Amniotic stem cell (primary cell): ENCODE data around the gene PRSS1.
"Not testable (repeated sequence)": the region's sequence is repeated elsewhere in the genome, so short reads cannot be mapped to it uniquely, and the experiment has no call there.

Experiments
- DNase-seq: peaks from one replicate; lab custom pipeline; 2025; lab: John Stamatoyannopoulos, UW

Gene PRSS1

GRCh38 chr7:142746264-142746663 is 3.0 kb upstream of the PRSS1 start:
- no peak for DNase-seq

DNA sequence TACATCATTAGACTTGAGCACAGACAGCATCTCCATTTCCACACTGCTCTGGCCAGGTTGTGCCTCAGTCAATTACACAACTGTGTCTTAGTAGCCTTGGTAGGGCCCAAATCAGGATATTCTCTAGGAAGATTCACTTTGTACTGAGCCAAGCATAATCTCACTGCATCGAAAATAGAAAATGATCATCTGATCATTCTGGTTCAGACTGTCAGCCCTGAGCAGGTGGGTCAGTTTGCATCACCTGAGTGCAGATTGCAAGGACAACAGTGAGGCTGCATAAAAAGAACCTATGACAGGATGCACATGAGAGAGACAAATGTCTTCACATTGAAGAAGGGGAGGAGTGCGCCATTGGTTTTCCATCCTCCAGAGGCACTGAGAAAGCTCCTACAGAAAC is 862 bp upstream of the PRSS1 start:
- not testable (repeated sequence) for DNase-seq

DNA sequence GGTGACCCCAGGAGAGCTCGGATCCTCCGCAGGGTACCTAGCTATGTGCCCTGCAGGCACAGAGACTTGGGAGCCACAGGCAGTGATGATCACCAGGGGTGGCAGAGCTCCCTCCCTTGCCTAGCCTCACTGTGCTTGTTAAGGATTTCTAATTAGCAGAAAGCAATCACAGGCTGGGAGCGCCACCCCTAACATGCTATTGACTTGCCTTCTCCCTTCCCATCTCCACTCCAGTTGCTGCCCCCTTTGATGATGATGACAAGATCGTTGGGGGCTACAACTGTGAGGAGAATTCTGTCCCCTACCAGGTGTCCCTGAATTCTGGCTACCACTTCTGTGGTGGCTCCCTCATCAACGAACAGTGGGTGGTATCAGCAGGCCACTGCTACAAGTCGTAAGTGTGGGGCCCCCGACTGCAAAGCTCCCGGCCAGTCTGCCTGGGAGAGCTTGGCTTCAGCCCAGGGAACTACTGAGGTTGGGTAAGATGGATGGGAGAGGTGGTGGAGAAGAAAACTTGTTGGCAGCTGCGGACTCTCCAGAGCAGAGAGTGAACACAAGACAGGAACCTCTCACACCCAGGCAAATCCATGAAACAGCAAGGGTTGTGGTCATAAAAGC is 1.2 kb downstream of the PRSS1 start:
- no peak for DNase-seq

GRCh38 chr7:142751526-142752175 is 2.4 kb downstream of the PRSS1 start:
- not testable (repeated sequence) for DNase-seq

GRCh38 chr7:142752376-142753225 is 3.3 kb downstream of the PRSS1 start:
- no peak for DNase-seq

- DNase-seq = no peak
Measured at GRCh38 chr7:142753366-142753765, 4.1 kb downstream of the PRSS1 start.

- not testable (repeated sequence) for DNase-seq
Measured at GRCh38 chr7:142753925-142754491, 4.7 kb downstream of the PRSS1 start.

- DNase-seq = no peak
Measured at GRCh38 chr7:142754681-142755575, 5.7 kb downstream of the PRSS1 start.

- not testable (repeated sequence) for DNase-seq
Measured at GRCh38 chr7:142758312-142758711, 9.0 kb downstream of the PRSS1 start.

- DNase-seq = no peak
Measured at GRCh38 chr7:142759433-142759832, 10.2 kb downstream of the PRSS1 start.

DNA sequence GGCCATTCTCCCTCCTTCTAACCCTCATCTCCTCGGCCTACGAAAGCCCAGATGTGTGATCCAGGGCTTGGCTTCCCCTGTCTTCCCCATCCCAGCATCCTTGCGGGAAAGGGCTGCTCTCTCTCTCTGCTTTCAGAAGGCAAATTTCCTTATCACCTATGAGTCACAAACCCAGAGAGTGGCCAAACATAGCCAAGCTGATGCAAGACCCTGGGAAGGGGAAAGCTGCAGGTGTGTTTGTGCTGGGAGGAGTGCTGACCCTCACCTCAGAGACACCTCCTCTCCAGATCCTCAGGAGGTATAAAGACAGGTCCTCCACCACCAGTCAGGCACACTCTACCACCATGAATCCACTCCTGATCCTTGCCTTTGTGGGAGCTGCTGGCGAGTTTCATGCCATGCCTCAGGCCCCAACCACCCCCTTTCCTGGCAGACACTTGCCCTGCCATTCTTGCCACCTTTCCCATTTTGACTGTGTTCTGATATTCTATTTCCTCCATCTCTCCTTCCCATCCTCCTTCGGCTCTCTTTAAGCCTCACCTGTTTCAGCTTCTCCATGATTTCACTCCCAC is 10.9 kb downstream of the PRSS1 start:
- DNase-seq = no peak

DNA sequence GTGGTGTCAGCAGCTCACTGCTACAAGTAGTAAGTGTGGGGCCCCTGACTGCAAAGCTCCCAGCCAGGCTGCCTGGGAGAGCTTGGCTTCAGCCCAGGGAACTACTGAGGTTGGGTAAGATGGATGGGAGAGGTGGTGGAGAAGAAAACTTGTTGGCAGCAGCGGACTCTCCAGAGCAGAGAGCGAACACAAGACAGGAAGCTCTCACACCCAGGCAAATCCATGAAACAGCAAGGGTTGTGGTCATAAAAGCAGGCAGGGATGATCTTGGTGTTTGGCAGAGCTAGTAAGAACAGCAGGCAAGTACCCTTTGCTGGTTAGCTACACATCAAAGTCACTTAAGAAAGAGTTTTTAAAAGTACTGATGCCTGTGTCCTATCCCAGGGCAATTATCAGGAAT is 12.3 kb downstream of the PRSS1 start:
- not testable (repeated sequence) for DNase-seq

- DNase-seq = no peak
Measured at GRCh38 chr7:142762104-142762503, 12.8 kb downstream of the PRSS1 start.

DNA sequence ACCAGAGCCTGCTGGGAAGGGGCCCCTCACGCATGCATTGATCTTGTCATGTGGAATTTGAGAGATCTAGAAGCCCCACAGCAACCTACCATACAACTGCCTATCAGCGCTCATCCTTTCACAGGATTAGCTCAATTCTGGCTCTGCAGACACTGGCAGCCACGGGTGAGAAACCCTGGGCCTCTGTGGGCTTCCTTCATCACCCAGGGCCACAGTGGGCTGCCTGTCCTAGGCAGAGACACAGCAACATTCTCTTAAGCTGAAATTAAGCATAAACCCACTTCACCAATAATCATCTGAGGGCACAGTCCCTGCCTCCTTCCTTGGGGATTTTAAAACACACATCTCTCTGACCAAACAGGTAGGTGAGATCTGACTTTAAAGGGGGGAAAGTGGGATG is 18.2 kb downstream of the PRSS1 start:
- no peak for DNase-seq

- no peak for DNase-seq
Measured at GRCh38 chr7:142767861-142768260, 18.6 kb downstream of the PRSS1 start.

GRCh38 chr7:142768885-142769284 is 19.6 kb downstream of the PRSS1 start:
- DNase-seq = not testable (repeated sequence)

DNA sequence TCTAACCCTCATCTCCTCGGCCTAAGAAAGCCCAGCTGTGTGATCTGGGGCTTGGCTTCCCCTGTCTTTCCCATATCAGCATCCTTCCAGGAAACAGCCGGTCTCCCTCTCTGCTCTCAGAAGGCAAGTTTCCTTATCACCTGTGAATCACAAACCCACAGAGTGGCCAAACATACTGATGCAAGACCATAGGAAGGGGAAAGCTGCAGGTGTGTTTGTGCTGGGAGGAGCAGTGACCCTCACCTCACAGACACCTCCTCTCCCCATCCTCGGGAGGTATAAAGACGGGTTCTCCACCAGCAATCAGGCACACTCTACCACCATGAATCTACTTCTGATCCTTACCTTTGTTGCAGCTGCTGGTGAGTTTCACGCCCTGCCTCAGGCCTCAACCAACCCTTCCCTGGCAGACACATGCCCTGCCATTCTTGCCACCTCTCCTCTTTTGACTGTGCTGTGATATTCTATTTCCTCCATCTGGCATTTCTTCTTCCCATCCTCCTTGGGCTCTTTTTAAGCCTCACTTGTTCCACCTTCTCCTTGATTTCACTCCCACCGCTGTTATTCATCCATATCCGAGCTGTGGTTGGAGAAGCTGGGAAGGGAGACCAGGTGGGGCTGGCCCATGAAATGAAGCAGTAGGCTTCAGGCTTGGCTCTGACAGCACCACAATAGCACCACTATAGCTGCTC is 21.5 kb downstream of the PRSS1 start, which contains the start of gene PRSS2:
Gene PRSS2, plus strand, starts transcription at position 310 of the 692 bp plus-strand sequence. Its CDS starts 13 bp downstream, at position 323.
- DNase-seq = no peak

GRCh38 chr7:142771353-142771723 is 22.1 kb downstream of the PRSS1 start:
- DNase-seq = no peak

- no peak for DNase-seq
Measured at GRCh38 chr7:142772051-142772450, 22.8 kb downstream of the PRSS1 start.

GRCh38 chr7:142772673-142773072 is 23.4 kb downstream of the PRSS1 start:
- no peak for DNase-seq

GRCh38 chr7:142773230-142773629 is 24.0 kb downstream of the PRSS1 start:
- DNase-seq = no peak
